Coronary artery (tissue), 2 donors: ENCODE data around the gene SUN2.

ENCODE experiments used
- DNase-seq: peaks from one replicate; pipeline ENCODE4 v3.0.0-alpha.2; 2017; ENCODE audit warnings: low spot score
- H3K27ac ChIP-seq, 2 donors: fragments of 200-600 bp; sonication (generic); one replicate each; pipeline ENCODE4 v1.5.1; 2016 to 2019
- H3K4me3 ChIP-seq: fragments of 200-600 bp; sonication (generic); 2 replicates; pipeline ENCODE4 v1.5.1; 2016; ENCODE audit warnings: mild to moderate bottlenecking, moderate library complexity
- TF ChIP-seq, protein P1 (sequence below): fragments of 200-600 bp; sonication (generic); IDR thresholded peaks from one replicate; pipeline ENCODE4 v1.5.1; 2019; ENCODE audit warnings: antibody characterized with exemption

SUN2 gene

GRCh38 chr22:38705235-38706100 lies 50.3 kb downstream of the SUN2 start, which contains the start of gene GTPBP1:
GTPBP1 (plus strand) TSS chr22:38705944; CDS start chr22:38705956, 12 bp downstream.
- Histone ChIP-seq H3K27ac (peak within 1 kb of the TSS; percentile 90 to 97), H3K4me3 (peak within 1 kb of the TSS; percentile 98)
- peak; percentile 100 for DNase-seq
- TF ChIP-seq, protein P1, sequence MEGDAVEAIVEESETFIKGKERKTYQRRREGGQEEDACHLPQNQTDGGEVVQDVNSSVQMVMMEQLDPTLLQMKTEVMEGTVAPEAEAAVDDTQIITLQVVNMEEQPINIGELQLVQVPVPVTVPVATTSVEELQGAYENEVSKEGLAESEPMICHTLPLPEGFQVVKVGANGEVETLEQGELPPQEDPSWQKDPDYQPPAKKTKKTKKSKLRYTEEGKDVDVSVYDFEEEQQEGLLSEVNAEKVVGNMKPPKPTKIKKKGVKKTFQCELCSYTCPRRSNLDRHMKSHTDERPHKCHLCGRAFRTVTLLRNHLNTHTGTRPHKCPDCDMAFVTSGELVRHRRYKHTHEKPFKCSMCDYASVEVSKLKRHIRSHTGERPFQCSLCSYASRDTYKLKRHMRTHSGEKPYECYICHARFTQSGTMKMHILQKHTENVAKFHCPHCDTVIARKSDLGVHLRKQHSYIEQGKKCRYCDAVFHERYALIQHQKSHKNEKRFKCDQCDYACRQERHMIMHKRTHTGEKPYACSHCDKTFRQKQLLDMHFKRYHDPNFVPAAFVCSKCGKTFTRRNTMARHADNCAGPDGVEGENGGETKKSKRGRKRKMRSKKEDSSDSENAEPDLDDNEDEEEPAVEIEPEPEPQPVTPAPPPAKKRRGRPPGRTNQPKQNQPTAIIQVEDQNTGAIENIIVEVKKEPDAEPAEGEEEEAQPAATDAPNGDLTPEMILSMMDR: no peak

- DNase-seq: no peak
Measured at GRCh38 chr22:38704654-38705234, 51.1 kb downstream of the SUN2 start.

DNA sequence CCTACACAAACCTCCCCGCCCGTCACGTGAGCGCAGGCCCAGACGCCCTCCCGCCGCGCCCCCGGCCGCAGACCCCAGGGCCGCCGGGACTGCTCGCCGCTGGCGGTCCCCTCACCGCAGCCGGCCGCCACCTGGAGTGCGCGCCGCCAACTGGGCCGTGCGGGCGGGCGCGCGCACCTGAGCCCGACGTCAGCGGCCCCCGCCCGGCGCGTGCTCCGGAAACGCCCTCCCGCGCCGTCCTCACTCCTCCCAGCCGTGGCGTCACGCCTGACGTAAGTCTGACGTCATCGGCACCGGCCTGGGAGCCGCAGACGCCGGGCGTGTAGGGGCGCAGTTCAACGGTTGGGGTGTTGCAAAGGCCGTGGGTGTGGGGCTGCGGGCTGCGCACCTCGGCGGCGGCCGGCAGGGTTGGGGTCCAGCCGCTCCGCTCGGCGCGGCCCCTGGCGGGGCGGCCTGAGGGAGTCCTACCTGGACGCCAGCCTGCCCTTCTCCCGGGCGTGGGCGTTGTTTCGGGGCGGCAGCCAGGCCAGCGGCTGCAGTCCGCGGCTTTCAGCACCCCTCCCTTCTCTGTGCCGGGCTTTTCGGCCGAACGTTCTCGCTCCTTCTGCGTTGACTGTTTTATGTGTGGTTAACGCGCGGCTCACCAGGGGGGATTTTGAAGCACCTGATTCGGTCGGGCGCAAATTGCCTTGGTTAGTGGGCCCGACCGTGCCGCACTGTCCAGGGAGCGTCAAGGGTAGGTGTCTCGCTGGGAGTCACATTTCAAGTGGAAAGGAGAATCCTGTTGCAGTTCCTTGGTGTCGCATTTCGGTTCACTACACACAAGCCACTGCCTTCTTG lies 54.8 kb downstream of the SUN2 start, which contains the start of gene JOSD1:
Gene JOSD1, minus strand, starts transcription at position 155 of the 840 bp plus-strand sequence. CDS start 956 bp downstream, outside the sequence.
- H3K4me3 ChIP-seq: peak within 1 kb of the TSS; percentile 98
- DNase-seq: peak; percentile 96
- TF ChIP-seq, protein P1: no peak

More at GRCh38 chr22:38704654-38705234, 51.1 kb downstream of the SUN2 start:
- peak overlapping the region; percentile 56 for H3K4me3 ChIP-seq
- TF ChIP-seq, protein P1: no peak
- peak overlapping the region; percentile 76 to 81 for H3K27ac ChIP-seq

GRCh38 chr22:38700270-38700788 lies 55.5 kb downstream of the SUN2 start:
- TF ChIP-seq, protein P1: no peak
- Histone ChIP-seq H3K27ac (peak overlapping the region; percentile 100), H3K4me3 (peak overlapping the region; percentile 98)
- no peak for DNase-seq

More for the DNA sequence above, 54.8 kb downstream of the SUN2 start, which contains the start of gene JOSD1:
- H3K27ac ChIP-seq: peak within 1 kb of the TSS; percentile 100

DNA sequence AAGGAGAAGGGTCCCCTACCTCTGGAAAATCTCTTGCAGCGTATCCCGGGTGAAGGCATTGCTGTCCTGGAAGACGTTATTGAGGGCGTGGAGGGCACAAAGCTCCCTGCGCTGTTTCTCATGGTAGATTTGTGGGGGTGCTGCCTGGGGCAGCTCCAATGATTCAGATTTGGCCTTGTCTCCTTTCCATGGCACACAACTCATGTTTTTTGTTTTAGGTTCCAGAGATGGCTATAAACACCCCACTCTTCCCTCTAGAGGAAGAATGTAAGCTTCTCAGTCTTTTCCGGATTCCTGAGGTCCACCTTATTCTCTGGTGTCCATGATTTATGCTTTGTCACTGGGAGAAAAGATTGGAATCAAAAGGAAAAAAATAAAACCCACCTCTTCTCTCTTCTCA lies 56.0 kb downstream of the SUN2 start:
- Histone ChIP-seq H3K4me3 (peak overlapping the region; percentile 98), H3K27ac (peak overlapping the region; percentile 100)
- TF ChIP-seq, protein P1: no peak
- DNase-seq: no peak

DNA sequence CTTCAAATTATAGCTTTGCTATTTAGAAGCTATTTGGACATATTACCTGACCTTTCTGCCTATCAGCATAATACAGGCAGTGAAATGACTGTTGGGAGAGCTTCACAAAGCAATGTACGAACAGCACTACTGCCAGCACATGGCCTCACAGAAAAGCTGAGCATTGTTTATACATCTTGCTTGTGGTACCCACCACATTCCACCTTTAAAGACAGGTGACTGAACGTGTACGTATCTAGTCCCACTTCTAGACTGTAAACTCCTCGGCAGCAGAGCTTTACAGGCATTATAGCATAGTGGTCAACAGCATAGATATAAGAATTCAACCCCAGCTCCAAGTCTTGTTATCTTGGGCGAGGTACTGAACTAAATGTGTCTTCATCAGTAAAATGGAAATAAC lies 56.7 kb downstream of the SUN2 start:
- TF ChIP-seq, protein P1: no peak
- DNase-seq: no peak
- Histone ChIP-seq H3K4me3 (peak overlapping the region; percentile 98), H3K27ac (peak overlapping the region; percentile 100)
